GM04504 (cell line): ENCODE results near the gene HMGCS2.
"Not testable (repeated sequence)": the region's sequence is repeated elsewhere in the genome, so short reads cannot be mapped to it uniquely, and the experiment has no call there.

Experiments
- DNase-seq: peaks from one replicate; pipeline ENCODE4 v3.0.0-alpha.2; 2012; ENCODE audit warnings: low read depth

Gene HMGCS2

DNA sequence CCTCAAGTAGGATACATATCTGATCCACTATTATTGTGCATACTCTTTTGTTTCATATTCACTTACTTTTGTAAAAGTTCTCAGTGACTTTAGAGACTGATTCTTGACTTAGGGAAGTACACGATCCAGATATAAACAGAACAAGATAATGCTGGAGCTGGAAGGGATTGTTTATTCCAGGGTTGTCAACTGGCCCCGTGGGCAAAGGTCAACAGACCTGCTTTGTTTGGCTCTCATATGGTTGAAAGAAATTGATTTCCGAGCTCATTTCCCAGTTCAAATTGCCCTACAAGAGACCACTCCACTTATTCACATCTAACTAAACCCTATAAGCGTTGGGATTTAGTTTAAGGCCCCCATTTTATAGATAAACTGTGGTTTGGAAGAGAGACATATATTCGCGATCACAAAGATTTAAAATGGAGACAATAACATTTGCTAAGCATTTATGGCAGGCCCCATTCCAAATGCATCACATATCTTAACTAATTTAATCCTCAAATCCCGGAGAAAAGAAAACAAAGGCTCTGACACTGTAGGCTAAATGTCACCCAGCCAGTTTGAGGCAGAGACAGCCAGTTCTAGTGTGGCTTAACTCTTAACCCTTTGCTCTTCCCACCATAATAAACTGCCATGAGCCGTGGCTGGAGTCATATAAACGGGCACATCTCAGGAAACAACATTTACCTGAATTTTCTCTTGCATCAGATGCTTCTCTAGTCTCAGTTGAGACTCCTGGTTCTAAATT is 21.9 kb upstream of the HMGCS2 start:
- no peak for DNase-seq

DNA sequence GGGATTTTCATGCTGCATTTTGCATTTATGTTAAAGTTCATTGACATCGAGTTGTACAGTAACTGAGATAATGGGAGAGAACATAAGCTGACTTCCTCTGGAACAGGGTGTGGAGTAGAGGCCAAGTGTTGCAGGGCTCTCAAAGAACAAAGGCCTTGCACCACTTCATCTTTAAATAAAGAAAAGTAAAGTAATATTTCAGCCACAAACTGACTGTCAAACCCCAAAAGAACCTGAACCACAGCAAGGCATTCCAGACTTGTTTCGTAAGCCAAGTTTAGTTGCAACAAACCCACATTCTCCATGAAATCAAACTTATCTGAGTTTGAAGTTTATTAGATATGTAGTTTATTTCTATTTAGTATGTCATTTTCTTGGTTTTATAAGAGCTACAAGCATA is 19.1 kb upstream of the HMGCS2 start:
- DNase-seq = no peak

DNA sequence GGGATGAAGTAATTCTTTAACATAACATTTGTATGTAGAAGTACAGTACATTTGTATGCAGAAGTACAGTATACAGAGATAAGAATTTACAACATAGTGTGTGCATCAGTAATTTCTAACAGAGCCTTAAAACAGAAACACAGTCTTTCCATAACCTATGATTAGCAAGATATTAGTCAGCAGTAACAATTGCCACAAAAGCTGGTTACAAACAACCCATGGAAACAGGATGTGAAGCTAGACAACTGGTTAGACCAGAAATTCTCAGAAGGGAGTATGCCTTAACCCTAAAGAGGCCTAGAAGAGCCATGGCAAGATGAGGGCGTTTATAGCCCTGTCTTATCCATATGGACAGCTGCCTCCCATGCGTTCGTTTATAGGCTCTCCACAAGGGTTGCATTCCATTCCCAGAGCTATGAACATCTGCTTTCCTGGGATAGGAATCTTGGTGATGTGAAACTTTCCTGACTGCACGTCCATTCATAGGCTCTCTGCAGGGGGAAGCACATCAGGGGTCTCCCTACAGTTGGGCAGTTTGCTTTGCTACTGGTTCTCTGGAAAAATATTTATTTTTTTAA is 17.9 kb upstream of the HMGCS2 start:
- not testable (repeated sequence) for DNase-seq

DNA sequence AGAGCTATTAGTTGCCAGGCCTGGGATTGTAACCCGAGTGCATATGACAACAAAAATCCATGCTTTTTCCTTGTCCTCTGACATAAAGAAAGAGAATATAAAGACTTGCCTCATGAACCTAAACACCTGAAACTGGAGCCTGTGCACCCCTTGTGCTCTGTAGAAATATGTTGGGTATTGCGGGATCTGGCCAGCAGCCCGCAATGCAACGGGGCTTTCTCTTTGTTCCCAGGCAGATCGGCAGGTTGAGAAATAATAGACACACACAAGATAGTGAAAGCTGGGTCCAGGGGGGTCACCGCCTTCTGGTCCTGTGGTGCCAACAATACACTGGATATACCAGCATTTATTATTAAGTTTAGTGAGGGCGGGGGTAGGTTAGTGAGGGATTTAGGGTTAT is 17.3 kb upstream of the HMGCS2 start:
- DNase-seq = not testable (repeated sequence)

DNA sequence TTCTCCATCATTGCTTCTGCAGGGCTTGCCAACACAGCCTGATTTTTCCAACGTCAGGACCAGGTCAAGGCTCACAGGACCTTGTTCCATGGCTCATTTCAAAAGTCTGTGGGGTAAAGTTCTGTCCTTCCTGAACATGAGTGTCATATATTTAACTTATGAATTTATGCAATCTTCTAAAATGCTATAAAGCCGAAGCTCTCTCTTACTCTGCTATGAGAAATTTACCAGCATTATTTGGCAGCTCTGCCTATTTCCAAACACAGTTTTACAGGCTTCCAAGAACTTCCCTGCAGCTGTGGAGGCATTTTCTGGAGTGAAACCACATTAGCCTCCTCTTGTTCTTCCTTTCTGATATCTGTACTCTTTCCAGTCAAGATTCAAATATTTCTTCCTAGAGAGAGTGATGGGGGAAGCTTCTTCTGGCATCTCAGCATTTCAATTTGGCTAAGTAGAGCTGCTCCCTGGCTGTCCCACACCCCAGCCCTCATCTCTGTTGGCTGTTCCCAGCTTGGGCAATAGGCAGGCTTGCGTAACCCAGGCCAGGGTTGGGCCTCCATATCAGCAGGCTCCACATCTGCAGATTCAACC is 15.6 kb upstream of the HMGCS2 start:
- DNase-seq = no peak

DNA sequence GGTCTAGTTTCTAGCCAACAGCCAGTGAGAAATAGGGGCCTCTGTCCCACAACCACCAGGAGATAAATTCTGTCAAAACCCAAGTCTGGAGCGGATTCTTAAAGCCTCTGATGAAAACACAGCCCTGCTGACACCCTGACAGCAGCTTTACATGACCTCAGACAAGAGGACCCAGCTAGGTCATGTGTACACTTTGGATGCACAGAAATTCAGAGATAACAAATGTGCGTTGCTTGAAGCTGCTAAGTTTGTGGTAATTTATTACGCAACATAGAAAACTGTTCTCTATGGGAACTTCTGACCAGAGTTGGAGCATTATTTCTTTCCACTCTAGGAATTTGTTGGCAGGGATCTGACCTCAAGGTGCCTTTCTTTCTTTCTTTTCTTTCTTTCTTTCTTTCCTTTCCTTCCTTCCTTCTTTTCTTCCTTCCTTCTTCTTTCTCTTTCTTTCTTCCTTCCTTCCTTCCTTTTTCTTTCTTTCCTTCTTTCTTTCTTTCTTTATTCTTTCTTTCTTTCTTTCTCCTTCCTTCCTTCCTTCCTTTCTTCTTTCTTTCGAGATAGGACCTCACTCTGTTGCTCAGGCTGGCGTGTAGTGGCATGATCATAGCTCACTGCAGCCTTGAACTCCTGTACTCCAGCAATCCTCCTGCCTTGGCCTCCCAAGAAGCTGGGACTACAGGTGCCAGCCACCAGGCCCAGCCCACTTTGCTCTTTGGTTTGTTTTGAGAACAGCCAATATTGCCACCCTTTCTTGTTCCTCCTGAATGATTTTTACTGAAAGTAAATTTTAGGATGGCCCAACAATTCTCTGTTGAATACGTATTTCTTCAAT is 14.9 kb upstream of the HMGCS2 start:
- DNase-seq = no peak

DNA sequence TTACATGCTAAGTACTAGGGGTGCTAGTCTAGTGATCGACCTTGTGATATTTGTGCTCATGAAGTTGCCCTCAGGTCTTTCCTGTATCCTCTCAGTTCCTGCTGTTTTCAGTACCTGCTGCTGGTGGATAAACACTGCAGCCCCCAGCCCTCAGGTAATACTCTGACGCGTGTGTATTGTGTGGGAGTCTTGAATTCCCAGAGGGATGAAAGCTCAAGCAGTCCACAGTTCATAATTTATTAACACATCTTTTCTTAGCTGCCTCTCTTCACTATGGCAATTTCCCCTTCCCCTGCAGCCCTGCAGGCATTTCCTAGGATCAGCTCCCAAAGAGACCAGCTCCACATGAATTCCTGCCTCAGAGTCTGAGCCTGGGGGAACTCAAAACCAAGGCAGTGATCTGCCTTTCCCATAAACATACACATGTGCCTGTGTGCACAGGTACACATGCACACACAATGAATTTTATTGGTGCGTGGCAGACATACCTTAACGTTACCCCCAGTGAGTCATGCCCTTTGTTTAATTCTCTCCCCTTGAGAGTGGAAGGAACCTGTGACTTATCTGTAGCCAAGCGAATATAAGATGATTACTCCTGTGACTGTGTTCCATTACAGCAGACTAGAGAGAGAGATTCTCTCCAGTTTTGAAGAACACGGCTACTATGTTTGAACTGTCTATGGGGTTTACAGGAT is 14.1 kb upstream of the HMGCS2 start:
- no peak for DNase-seq

DNA sequence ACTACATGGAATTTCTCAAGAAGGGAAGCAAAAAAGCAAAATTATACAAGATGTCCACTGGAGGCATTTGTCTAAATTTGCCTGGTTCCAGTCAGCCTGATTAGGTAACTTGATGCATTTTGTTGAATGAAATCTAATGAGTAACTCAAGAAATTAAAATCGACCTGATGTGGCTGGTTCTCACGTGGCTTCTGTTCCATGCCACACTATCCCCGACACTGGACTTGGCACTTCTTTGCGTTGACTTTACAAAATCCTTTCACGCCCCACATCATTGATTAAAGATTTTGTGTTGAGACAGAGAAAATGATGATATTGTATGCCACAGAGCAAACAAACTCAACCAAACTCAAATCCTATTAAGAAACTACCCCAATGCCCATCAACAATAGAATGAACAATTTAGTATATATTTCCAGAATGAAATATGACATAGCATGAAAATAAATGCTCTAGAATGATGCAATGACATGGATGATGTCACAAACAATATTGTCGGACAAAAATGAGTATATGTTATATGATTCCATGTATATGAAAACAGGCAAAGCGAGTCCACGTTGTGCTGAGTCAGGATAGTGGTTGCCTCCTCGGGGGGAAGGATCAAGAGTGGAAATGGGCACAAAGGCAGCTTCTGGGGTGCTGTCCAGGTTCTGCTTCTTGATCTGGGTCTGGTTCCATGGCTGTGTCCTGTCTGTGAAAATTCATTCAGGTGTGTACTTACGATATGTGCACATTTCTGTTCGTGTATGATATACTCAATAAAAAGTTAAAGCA is 12.9 kb upstream of the HMGCS2 start:
- no peak for DNase-seq

DNA sequence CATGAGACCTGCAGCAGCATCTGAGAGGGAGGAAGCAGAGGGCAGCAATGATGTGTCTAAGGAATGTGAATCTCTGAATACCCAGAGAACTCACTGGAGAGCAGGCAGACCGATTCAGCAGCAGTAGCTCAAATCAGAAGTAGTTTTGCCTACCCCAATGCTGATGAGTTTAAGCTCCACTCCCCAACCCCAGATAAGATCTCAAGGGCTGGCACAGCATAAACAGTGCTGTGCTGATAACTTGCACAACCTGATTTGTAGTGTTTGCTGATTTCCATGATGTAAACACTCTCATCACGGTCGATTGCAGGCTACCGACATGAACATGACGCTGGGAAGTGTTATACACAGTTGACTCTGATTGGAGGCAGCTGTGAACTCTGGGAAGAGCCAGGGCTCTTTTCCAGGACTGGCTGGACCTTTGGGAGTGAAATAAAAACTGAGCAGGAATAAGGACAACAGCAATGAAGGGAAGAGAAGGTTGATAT is 11.2 kb upstream of the HMGCS2 start:
- peak; percentile 24 for DNase-seq

DNA sequence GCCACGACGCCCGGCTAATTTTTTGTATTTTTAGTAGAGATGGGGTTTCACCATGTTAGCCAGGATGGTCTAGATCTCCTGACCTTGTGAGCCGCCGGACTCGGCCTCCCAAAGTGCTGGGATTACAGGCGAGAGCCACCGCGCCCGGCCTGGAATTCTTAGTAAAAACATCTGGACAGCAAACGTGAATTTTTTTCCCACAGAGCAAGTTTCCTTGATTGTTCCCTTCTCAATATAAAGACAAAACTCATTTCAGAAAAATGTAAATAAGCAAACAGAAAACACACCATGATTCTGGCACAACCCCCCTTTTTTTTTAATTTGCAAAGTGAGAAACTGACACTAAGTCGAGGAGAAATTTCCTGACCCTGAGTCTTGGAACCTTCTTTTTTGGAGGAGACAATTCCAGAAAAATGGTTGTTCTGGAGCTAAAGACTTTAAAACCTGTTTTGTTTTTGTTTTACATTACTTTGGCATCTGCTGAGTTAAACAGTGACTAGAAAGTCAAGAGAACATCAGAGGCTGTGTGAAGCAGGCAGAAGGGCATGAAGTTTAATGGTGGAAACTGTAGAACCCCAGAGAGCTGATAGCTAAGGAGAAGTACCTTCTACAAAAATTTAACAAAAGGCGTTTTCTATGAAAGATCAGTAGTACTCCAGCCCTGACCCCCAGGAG is 10.3 kb upstream of the HMGCS2 start:
- peak; percentile 25 for DNase-seq

DNA sequence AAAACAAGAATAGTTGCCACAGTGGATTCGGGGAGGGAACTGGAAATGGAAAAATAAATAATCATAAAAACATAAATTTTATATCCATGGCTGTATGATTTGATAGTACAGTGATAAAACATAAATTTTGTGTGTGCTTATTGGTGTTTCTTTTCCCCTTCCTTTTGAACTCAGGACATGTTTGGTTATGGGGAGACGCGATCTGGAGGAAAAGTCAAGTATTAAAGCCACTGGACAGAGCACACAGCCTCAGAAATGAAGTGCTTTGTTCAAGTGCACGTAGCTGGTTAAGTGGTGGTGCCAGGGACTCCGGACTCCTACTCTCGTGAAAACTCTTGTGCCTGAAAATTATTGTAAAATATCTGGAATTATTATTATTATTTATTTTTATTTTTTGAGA is 9.7 kb upstream of the HMGCS2 start:
- DNase-seq = no peak

DNA sequence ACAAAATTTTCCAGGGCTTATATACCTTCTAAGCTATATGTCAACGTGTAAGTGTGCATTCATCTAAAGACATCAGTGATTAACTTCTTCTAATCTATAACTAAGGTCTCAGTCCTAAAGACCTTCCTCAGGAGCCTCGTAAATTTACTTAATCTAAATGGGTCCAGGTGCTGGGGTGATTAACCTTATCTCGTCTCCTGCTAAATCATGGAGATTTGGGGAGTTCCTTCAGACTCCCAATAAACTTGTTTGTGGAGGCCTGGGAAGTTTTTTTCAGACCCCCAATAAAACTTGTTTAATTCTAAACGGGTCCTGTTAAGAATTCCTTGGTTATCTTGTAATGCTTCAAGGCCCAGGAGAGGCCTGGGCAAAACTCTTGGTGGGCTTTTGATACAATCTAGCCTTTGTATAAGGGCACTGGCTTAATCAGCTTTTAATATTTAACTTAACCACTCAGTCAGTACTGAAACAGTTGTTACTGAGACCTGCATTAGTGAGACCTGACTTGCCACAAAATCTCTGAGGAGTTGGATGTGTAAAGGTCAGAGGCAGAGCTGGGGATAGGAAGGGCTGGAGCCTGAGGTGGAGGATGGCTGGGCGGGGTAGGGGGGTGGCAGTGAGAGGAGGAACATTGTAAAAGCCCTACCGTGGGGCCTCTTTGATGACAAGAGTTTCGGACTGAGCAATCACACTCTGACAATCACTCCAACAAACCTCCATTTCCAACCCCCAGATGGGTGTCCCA is 6.2 kb upstream of the HMGCS2 start:
- no peak for DNase-seq

DNA sequence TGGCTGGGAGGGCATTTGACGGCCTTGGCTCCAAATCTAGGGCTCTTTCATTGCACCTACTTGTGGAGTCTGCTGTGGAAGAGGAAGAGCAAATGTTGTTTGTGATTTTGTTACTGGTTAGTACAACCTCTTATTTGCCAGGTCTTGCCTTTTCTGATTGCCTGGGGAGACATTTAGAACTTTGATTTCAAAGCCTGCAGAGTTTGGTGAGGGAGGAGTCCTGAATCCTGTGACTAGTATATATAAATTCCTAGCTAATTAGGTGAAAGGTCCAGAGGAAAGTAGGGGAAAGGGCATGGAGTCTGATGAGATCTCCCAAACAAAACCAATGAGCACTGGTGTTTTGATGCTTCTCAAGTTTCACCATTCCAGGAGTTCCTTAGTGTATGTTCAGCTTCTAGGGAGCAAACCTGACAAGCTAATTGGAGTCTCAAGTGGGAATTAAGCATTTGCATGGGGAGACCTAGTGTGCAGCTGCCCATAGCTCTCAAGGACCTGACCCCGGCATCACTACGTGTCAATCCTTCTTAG is 5.1 kb upstream of the HMGCS2 start:
- peak; percentile 62 for DNase-seq

DNA sequence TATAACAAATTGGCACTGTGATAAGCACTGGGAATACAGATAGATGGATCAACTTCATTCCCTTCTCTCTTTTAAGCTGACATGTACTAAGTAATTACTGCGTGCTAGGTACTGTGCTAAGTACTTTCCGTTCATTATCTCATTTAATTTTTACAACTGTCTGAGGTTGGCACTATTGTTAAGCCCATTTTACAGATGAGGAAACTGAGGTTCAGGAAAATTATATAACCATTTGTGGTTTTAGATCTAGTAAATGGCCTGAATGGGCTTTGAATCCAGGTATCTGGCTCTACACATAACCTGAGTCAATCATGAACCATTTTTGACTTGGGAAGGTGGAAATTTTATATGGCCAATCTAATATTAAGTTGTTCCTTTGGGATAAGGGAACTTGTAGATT is 3.6 kb upstream of the HMGCS2 start:
- no peak for DNase-seq

DNA sequence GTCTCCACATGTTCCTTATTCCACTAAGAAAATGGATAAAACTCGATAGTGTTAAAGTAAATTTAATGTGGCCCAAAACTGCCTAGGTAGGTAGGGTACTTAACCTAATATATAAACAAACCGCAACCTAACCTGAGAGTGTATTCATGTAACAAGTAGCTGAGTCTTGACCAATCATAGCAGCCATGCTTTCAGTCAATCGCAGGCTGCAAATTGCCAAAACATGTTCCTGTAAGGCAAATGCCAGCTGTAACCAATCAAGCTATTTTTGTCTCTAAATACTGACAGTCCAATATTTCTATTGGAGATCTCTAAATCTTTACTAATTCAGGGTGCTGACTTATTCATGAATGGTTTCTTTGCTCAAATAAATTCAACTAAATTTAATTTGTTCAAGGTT is 3.1 kb upstream of the HMGCS2 start:
- DNase-seq = no peak

DNA sequence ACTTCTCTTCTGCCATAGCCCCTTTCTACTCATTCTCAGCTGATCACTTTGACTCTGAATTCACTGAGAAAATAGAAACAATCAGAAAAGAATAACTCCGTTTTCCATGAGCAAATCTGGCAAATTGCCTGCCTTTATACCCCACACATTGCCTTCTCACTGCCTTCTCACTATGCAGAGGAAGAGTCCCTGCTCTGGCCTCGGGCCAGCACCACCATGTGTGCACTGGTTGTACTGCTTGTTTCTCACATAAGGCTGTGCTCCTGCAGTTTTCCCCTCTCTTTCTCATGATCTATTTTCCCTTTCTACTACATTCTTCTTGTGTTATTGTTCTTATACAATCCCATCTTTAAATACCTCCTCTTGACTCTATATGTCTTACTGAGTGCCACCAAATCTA is 2.3 kb upstream of the HMGCS2 start:
- DNase-seq = no peak

DNA sequence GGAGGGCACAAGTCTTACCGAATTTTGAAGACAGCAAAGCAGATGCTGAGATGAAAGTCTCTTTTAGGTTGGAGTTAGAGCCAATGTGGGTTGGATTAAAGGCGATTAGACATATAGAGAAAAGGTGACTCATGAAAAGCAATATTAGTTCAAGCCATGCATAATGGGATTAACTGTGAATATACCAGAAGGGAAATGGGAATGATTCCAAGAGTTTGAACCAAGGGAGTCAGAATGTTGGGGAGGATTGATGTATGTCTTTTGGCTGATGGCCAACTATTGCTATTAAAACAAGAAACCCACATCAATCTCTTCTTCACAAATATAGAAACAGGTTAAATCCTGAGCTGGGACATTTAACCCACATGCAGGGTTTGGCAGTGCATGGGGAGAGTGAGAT is 1.2 kb downstream of the HMGCS2 start:
- no peak for DNase-seq

DNA sequence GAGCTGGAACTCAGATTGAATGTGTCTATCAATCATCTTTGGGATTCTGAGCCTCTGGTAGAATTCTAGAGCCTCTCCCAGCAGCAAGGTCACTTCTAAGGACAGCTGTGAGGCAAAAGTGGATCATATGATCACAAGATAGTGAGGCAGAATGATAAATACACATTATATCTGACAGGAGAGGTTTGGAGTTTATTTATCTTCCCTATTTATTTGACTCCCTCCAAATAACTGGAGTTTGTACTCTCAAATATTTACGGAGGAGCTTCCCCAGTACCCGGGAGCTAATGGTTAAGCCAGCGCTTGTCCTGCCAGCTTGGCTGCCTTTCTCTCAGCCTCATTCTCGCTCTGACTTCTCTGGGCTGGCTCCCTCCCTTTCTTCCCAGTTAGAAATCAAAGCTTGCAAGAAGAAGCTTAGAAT is 2.3 kb downstream of the HMGCS2 start:
- no peak for DNase-seq

DNA sequence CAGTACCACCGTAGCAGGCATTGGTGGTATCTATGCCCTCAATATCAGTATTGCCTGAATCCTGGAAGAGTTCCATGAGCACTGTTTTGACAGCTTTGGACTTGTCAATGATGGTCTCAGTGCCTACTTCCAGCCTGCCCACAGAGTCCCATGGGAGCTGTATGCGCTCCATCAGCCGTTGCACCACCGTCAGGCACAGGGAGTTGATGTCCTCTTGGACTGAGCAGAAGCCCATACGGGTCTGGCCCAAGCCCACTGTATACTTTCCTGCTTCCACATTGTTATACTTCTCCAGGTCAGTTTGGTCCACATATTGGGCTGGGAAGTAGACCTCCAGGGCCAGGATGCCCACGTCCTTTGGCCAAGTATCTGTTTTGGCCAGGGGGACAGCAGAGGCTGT is 4.5 kb downstream of the HMGCS2 start:
- DNase-seq = no peak

DNA sequence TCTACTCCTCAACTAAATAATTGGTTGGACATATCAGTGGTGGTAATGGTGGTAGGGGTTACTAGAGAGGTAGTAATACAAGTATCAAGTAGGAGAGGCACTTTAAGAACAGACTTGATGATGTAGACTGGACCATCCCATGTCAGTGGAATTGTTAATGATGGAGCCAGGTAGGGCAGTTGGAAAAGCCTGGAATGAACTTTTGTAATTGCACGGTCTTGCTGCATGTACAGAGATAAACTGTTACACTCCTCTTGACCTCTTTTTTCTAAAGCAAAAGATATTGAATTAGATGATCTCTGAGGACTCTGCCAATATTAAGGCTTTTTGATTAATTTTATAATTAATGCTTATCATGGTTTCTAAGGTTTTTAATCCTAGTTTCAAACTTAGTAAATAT is 5.8 kb downstream of the HMGCS2 start:
- no peak for DNase-seq
